HCT116 (cell line): ENCODE measurements around the gene L1CAM.

ENCODE experiments used
- POLR2A ChIP-seq: IDR thresholded peaks from 2 replicates; pipeline ENCODE4 v1.7.0; 2011; ENCODE audit warnings: borderline replicate concordance; ENCODE audit not compliant: insufficient read depth, insufficient read length; ENCODE audit errors: extremely low read depth
- RAD21 ChIP-seq: IDR thresholded peaks from 2 replicates; pipeline ENCODE4 v1.6.1; 2012; ENCODE audit warnings: low read depth, mild to moderate bottlenecking

DNA sequence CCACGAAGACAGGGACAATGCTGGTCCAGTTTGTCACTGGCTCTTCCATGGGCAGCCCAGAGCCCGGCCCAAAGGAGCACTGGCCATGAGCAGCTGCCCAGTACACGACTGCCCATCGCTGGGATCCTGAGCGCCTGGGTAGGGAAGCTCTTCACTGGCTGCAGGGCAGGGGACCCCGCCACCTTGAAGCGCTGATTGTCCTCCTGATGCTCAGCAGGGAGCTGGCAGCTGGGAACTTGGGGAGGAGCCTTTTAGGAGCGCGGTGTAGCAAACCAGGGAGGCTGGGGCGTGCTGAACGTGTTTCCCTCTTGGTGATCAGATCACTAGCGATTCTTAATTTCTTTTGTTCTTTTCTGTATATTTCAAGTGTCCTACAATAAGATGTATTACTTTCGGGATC is 1.8 kb downstream of the L1CAM start:
- no peak for TF ChIP-seq POLR2A
- no peak for TF ChIP-seq RAD21
